Naive thymus-derived CD4-positive, alpha-beta T cell (primary cell): Measurements from ENCODE around the gene MED12L. TPM values are rescaled to one million over a fixed set of nuclear protein-coding genes. Genes with fewer than 3 reads are reported as not detected.

Source experiments
- ATAC-seq: fragments of 150-1000 bp; cut with Tn5 transposase; 2 replicates; pipeline ENCODE4 v1.10.0; 2021; ENCODE audit warnings: mild to moderate bottlenecking, moderate library complexity
- CTCF ChIA-PET: fragments of 350-600 bp; sonication (Branson Sonifier 250); formaldehyde crosslinking; loops from one replicate; lab custom pipeline; 2021; ENCODE audit warnings: antibody characterized with exemption; lab: Charles Lee
- POLR2A ChIA-PET: fragments of 350-600 bp; sonication (Branson Sonifier 250); formaldehyde crosslinking; loops from one replicate; lab custom pipeline; 2021; ENCODE audit warnings: antibody characterized with exemption, inconsistent platforms; lab: Charles Lee
- DNase-seq, 9 donors: peaks; one replicate each; pipeline versions ENCODE4 v3.0.0 to v3.0.0-alpha.2; 2020 to 2022; ENCODE audit warnings: mixed read lengths in 1 of 9
- H3K27ac ChIP-seq: one replicate; pipeline ENCODE4 v1.7.0; 2013; ENCODE audit warnings: mild to moderate bottlenecking, low read depth, low read length, moderate library complexity
- H3K27me3 ChIP-seq, 2 donors: one replicate each; pipeline ENCODE4 v1.7.0; 2013; ENCODE audit warnings: low read length in 2 of 2, mild to moderate bottlenecking in 2 of 2, moderate library complexity in 2 of 2; ENCODE audit not compliant: control insufficient read depth in 2 of 2, insufficient read depth in 2 of 2
- H3K36me3 ChIP-seq, 3 experiments: 1 replicate in 2 of 3; 2 replicates in 1 of 3; pipeline ENCODE4 v1.7.0; 2013; ENCODE audit warnings: low read length in 3 of 3, mild to moderate bottlenecking in 3 of 3, moderate library complexity in 1 of 3; ENCODE audit not compliant: insufficient read depth in 3 of 3, control insufficient read depth in 2 of 3
- H3K4me1 ChIP-seq, 2 donors: one replicate each; pipeline ENCODE4 v1.7.0; 2013; ENCODE audit warnings: low read length in 2 of 2, mild to moderate bottlenecking in 2 of 2, moderate library complexity in 1 of 2; ENCODE audit not compliant: control insufficient read depth in 2 of 2, insufficient read depth in 2 of 2
- H3K4me3 ChIP-seq: 2 replicates; pipeline ENCODE4 v1.7.0; 2013; ENCODE audit warnings: mild to moderate bottlenecking, low read length
- H3K9me3 ChIP-seq, 3 experiments: 1 replicate in 2 of 3; 2 replicates in 1 of 3; pipeline ENCODE4 v1.7.0; 2013; ENCODE audit warnings: low read length in 3 of 3; ENCODE audit not compliant: control insufficient read depth in 2 of 3
- H3K27ac Mint-ChIP-seq, 9 donors: one replicate each; pipeline ENCODE4 v1.8.0; 2020 to 2022; ENCODE audit warnings: mixed read lengths in 9 of 9, mild to moderate bottlenecking in 8 of 9, moderate library complexity in 5 of 9, inconsistent platforms in 2 of 9
- H3K27me3 Mint-ChIP-seq, 5 donors: one replicate each; pipeline ENCODE4 v1.8.0; 2021 to 2022; ENCODE audit warnings: mixed read lengths in 5 of 5, mild to moderate bottlenecking in 1 of 5
- H3K36me3 Mint-ChIP-seq, 5 donors: one replicate each; pipeline ENCODE4 v1.8.0; 2020 to 2022; ENCODE audit warnings: mixed read lengths in 5 of 5, mild to moderate bottlenecking in 3 of 5, inconsistent platforms in 1 of 5
- H3K4me1 Mint-ChIP-seq, 7 donors: one replicate each; pipeline ENCODE4 v1.8.0; 2020 to 2022; ENCODE audit warnings: mixed read lengths in 7 of 7, mild to moderate bottlenecking in 3 of 7, inconsistent platforms in 1 of 7
- H3K4me3 Mint-ChIP-seq, 10 donors: one replicate each; pipeline ENCODE4 v1.8.0; 2020 to 2022; ENCODE audit warnings: mild to moderate bottlenecking in 10 of 10, mixed read lengths in 10 of 10, moderate library complexity in 6 of 10, inconsistent platforms in 2 of 10
- H3K9me3 Mint-ChIP-seq, 11 donors: one replicate each; pipeline ENCODE4 v1.8.0; 2020 to 2022; ENCODE audit warnings: mixed read lengths in 11 of 11, mild to moderate bottlenecking in 4 of 11, inconsistent platforms in 1 of 11, moderate library complexity in 1 of 11
- intact Hi-C, 2 donors: fragments of 100-400 bp; cut with micrococcal nuclease; formaldehyde crosslinking; loops; one replicate each; pipeline ENCODE4 v1.15.1; 2023
- polyA plus RNA-seq, 2 donors: library from polyadenylated mRNA; unstranded; fragments of 300-500 nt; fragmentation: Illumina TruSeq; gene quantifications; one replicate each; pipeline ENCODE4 v1.2.3, GENCODE V29; 2021
- total RNA-seq, 6 experiments: library from RNA in 5 of 6; stranded (reverse) in 5 of 6; gene quantifications; 1 replicate in 5 of 6; 2 replicates in 1 of 6; pipeline ENCODE4 v1.2.3 and lab custom pipeline; 2021 to 2026

The MED12L gene
- total and polyA plus RNA-seq, 7 experiments from 2014 or later, result 0.32 to 4.9 (median 0.68) TPM; not detected in 2

DNA sequence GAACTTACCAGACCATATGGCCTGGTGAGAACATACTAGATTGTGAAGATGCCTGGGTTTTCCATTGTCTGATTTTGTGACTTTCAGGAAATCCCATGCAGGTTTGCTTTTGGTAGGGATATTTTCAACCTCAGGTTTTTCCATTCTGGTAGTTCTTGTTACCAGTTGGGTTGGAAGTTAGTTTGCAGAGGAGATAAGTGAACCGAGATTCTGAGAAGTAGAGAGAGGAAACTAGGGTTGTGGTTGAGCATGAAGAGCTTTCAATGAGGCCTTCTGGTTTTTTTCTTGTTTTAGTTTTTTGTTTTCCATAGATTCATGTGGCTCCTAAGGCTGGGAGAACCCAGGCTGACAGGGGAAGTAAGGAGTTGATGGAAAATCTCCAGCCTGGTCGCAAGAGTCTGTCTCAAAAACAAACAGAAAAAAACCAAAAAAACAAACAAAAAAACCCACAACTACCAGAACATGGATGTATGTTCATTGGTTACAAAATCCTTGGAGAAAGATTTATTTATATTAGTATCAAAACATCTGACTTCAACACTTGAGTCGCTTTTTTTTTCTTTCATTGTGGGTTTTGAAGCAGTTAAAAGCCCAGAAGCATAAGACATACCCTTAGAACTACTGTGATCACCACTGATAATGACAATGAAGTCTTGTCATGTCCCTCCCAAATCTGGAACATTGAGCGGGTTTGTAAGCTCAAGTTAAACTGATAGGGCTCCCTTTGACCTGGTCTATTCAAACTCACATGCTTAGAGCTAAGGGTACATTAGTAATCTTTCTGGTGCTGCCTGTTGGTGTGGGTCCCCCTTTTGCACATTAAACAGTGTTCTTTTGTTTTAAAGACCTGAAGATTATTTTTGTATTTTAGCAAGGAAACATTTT lies 114.3 kb downstream of the MED12L start:
- Histone ChIP-seq H3K27me3 (no peaks in the 10 kb centered on the region), H3K4me3 (peak overlapping the region; percentile 38), H3K36me3 (peaks cover 0 to 8% (median 0%) of the 10 kb centered on the region in 3 experiments), H3K9me3 (no peaks in the 10 kb centered on the region), H3K27ac (peak overlapping the region; percentile 75), H3K4me1 (peaks cover 24 to 36% of the 10 kb centered on the region in 2 donors)
- ATAC-seq, result no peak
- Mint-ChIP-seq H3K27ac (peak overlapping the region; percentile 62 to 98 (median 93)), H3K4me1 (peaks cover 15 to 67% (median 52%) of the 10 kb centered on the region in 7 donors), H3K4me3 (peak overlapping the region; percentile 71 to 88 (median 82)), H3K9me3 (peaks cover 0 to 17% (median 2%) of the 10 kb centered on the region in 11 donors), H3K27me3 (no peaks in the 10 kb centered on the region), H3K36me3 (peaks cover 5 to 59% (median 27%) of the 10 kb centered on the region in 5 donors)
- POLR2A ChIA-PET, result interaction anchor here (0.6 to 8.7 kb wide), 9 partner anchors 8 to 1004 kb away, joined by 3 to 88 read pairs (median 8); no protein-coding TSS in a partner anchor
- CTCF ChIA-PET, result interaction anchor here (1.2 to 2.2 kb wide), 5 partner anchors 8 to 32 kb away, joined by 3 to 17 read pairs (median 5); no protein-coding TSS in a partner anchor
- intact Hi-C loops, result loop anchor here (1.0 to 10.0 kb wide), 11 partner anchors 10 to 1965 kb away; partner anchors contain the start of genes RAP2B (in 2 of the 2), SELENOT (in 2 of the 2), EIF2A (in 1 of the 2) and MBNL1 (in 1 of the 2)
- peak in 2 of 9 donors; percentile 21 to 31 for DNase-seq

DNA sequence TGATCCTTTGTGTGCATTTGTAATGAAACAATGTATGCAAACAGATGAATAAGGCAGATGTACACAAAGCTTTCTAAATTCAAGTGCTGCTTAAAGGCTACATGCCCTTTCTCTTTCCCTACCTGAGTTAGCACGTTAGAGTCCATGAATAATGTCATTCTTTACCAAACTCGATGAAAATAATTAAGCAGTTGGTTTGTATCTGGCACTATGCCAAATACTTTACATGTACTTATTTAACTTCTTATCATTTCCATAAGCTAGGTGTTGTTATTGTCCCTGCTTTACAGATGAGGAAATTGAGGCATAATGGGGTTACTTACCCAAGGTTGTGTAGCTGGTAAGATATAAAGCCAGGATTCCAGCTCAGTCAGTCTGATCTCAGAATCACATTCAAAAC lies 115.1 kb downstream of the MED12L start:
- Mint-ChIP-seq H3K9me3 (peaks cover 0 to 17% (median 2%) of the 10 kb centered on the region in 11 donors), H3K4me1 (peaks cover 21 to 75% (median 59%) of the 10 kb centered on the region in 7 donors), H3K36me3 (peaks cover 5 to 57% (median 27%) of the 10 kb centered on the region in 5 donors), H3K4me3 (peak overlapping the region in 9 of 10 donors; percentile 71 to 88 (median 81)), H3K27me3 (no peaks in the 10 kb centered on the region), H3K27ac (peak overlapping the region; percentile 62 to 98 (median 93))
- H3K9me3 ChIP-seq, result no peaks in the 10 kb centered on the region
- ChIA-PET POLR2A (interaction anchor here (0.6 to 8.7 kb wide), 12 partner anchors 9 to 1110 kb away, joined by 3 to 88 read pairs (median 6); partner anchors contain the start of gene P2RY14), CTCF (interaction anchor here (1.2 to 2.5 kb wide), 7 partner anchors 9 to 33 kb away, joined by 3 to 17 read pairs (median 5); no protein-coding TSS in a partner anchor)
- H3K36me3 ChIP-seq, result peaks cover 0 to 8% (median 0%) of the 10 kb centered on the region in 3 experiments
- peak overlapping the region; percentile 75 for H3K27ac ChIP-seq
- ATAC-seq (no peak), DNase-seq (peak in 1 of 9 donors; percentile 11)
- intact Hi-C loops, result loop anchor here (2.0 to 10.0 kb wide), 8 partner anchors 598 to 1964 kb away; partner anchors contain the start of genes RAP2B (in 2 of the 2), SELENOT (in 2 of the 2), EIF2A (in 1 of the 2) and MBNL1 (in 1 of the 2)
- no peaks in the 10 kb centered on the region for H3K27me3 ChIP-seq
- peaks cover 28 to 43% of the 10 kb centered on the region in 2 donors for H3K4me1 ChIP-seq
- H3K4me3 ChIP-seq, result peak overlapping the region; percentile 79

DNA sequence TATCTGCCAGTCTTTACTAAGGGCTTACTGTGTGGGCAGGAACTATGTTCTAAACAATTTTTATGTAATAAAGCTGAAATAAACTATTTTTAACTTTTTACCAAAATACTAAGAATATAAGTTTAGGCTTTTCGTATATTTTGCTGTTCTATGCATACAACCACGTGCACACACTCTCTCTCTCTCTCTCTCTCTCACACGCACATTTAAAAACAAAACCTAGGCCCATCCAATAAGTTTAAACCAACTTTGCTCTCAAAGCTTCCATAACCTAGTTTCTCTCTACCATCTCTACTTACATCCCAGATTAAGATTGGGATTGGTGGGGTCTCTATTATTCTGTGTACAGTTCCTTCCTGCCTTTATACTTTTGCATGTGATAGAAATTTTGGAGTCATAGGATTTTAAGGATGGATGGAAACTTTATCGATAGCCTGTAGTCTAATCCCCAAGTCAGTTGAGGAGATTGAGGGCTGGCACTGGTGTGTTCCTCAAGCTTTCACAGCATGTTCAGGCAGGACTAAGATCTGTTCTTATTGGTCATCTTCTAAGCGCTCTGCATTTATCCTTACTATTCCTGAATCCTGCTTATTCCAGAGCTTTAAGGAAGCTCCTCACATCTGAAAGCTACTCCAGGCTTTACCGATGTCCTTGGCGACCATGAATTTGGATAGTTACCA lies 115.7 kb downstream of the MED12L start:
- DNase-seq (peak in 6 of 9 donors; percentile 13 to 50 (median 26)), ATAC-seq (no peak)
- Mint-ChIP-seq H3K4me1 (peaks cover 24 to 77% (median 64%) of the 10 kb centered on the region in 7 donors), H3K36me3 (peaks cover 5 to 51% (median 24%) of the 10 kb centered on the region in 5 donors), H3K27ac (peak overlapping the region; percentile 62 to 98 (median 93)), H3K27me3 (no peaks in the 10 kb centered on the region), H3K4me3 (peak overlapping the region; percentile 71 to 94 (median 83)), H3K9me3 (peaks cover 0 to 16% (median 2%) of the 10 kb centered on the region in 11 donors)
- peak overlapping the region; percentile 75 for H3K27ac ChIP-seq
- peaks cover 0 to 8% (median 0%) of the 10 kb centered on the region in 3 experiments for H3K36me3 ChIP-seq
- H3K9me3 ChIP-seq, result no peaks in the 10 kb centered on the region
- no peaks in the 10 kb centered on the region for H3K27me3 ChIP-seq
- intact Hi-C loops, result loop anchor here (1.0 to 10.0 kb wide), 11 partner anchors 8 to 1964 kb away; partner anchors contain the start of genes RAP2B (in 2 of the 2), SELENOT (in 2 of the 2), EIF2A (in 1 of the 2) and MBNL1 (in 1 of the 2)
- H3K4me3 ChIP-seq, result peak overlapping the region; percentile 79
- peaks cover 35 to 49% of the 10 kb centered on the region in 2 donors for H3K4me1 ChIP-seq
- POLR2A ChIA-PET, result interaction anchor here (0.6 to 8.7 kb wide), 15 partner anchors 8 to 1109 kb away, joined by 3 to 88 read pairs (median 5); partner anchors contain the start of genes P2RY14, SIAH2 and TSC22D2
- CTCF ChIA-PET, result interaction anchor here (1.2 to 2.5 kb wide), 6 partner anchors 9 to 33 kb away, joined by 3 to 17 read pairs (median 6); no protein-coding TSS in a partner anchor

DNA sequence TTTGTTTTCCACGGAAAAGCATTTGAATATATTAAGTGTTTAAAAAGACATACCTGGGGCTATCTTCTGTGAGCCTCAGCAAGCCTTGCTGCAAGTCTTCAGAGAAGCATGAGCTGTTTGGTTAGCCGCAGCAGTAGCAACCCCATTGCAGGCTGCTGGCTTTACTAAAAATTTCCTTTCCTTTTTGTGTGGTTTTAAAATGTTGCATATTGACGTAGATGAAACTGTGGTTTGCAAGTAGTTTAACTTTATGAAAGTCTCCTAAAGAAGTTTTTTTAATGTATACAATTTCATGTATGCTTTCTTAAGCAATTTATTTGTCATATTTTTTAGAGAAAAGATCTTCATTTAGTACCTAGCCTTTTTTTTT lies 117.6 kb downstream of the MED12L start, which contains the start of gene GPR171:
Gene GPR171, minus strand, starts transcription at position 166 of the 370 bp plus-strand sequence. CDS start 3,830 bp downstream, outside the sequence.
- ChIA-PET POLR2A (interaction anchor here (0.7 to 8.7 kb wide), 9 partner anchors 8 to 1040 kb away, joined by 3 to 88 read pairs (median 5); partner anchors contain the start of genes P2RY14 and SIAH2), CTCF (interaction anchor here (1.0 to 2.5 kb wide), 4 partner anchors 8 to 35 kb away, joined by 3 to 9 read pairs (median 8); no protein-coding TSS in a partner anchor)
- ATAC-seq (peak; percentile 95), DNase-seq (peak in 8 of 9 donors; percentile 62 to 88 (median 82))
- peak within 1 kb of the TSS; percentile 72 to 94 (median 84) for H3K4me3 Mint-ChIP-seq
- H3K27me3 Mint-ChIP-seq, result no peaks in the 10 kb centered on the region
- Histone ChIP-seq H3K9me3 (no peaks in the 10 kb centered on the region), H3K27ac (peak within 1 kb of the TSS; percentile 75), H3K27me3 (no peaks in the 10 kb centered on the region), H3K36me3 (peaks cover 0 to 8% (median 0%) of the 10 kb centered on the region in 3 experiments), H3K4me1 (peaks cover 45 to 57% of the 10 kb centered on the region in 2 donors), H3K4me3 (peak within 1 kb of the TSS; percentile 79)
- H3K36me3 Mint-ChIP-seq, result peaks cover 5 to 44% (median 17%) of the 10 kb centered on the region in 5 donors
- H3K27ac Mint-ChIP-seq, result peak within 1 kb of the TSS; percentile 76 to 98 (median 94)
- intact Hi-C loops, result loop anchor here (1.0 to 10.0 kb wide), 19 partner anchors 8 to 1962 kb away; partner anchors contain the start of genes EIF2A (in 2 of the 2), SELENOT (in 2 of the 2), SERP1 (in 2 of the 2) and TSC22D2 (in 2 of the 2)
- H3K4me1 Mint-ChIP-seq, result peaks cover 34 to 82% (median 71%) of the 10 kb centered on the region in 7 donors
- H3K9me3 Mint-ChIP-seq, result peaks cover 0 to 10% (median 0%) of the 10 kb centered on the region in 11 donors
